ENCODE measurements around the gene ARL4D.
"Not testable (repeated sequence)": the region's sequence is repeated elsewhere in the genome, so short reads cannot be mapped to it uniquely, and the experiment has no call there.

The ARL4D gene

DNA sequence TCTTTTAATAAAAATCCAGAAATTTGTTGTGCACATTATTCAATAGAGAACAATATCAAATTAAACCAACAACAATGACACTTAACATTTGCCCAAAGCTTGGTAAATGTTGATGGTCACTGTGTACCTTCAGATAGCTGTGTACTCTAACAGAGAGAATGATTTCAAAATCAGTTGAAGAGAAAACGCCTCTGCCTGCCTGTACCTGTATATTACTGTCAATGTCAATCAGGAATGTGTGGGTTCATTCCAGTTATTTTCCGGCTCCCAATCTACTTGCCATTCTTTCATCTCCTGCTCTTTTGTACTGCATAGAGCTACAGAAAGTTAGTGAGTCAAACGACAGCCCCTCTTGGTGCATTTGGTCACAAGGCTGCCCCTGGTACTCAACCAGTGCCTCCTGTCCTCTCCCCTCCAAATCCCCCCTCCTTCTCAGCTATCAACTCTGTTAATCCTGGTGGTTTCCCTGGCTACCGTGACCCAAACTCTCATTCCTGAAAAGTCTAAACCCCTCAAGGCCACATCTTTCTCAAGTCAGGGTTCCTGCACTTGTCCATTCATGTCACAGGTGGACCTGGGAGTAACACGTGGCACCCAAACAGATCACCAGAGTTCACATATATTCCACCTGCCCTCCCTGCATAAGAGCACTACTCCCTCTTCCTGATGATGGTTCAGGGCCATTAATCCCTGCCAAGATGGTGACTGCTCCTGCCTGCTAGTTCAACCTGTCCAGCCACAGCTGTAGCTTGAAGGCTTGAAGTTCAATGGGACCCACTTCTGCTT lies 13.6 kb upstream of the ARL4D start:
- Histone ChIP-seq H3K4me3 (ENCODE audit: low read depth in 1 of 2, low read length in 2 of 2) (no peak overlapping the region), H3K9ac (ENCODE audit: low read length) (no peak overlapping the region), H3K27me3 (ENCODE audit: control insufficient read depth in 1 of 2, insufficient read depth in 2 of 2, low read length in 2 of 2) (no peaks in the 10 kb centered on the region), H3K9me3 (ENCODE audit: low read length) (peaks cover 3% of the 10 kb centered on the region), H3K36me3 (ENCODE audit: insufficient read depth, low read length) (no peaks in the 10 kb centered on the region), H3K4me1 (ENCODE audit: insufficient read depth, low read length) (no peaks in the 10 kb centered on the region), H3K27ac (ENCODE audit: low read depth, low read length) (no peak overlapping the region)

DNA sequence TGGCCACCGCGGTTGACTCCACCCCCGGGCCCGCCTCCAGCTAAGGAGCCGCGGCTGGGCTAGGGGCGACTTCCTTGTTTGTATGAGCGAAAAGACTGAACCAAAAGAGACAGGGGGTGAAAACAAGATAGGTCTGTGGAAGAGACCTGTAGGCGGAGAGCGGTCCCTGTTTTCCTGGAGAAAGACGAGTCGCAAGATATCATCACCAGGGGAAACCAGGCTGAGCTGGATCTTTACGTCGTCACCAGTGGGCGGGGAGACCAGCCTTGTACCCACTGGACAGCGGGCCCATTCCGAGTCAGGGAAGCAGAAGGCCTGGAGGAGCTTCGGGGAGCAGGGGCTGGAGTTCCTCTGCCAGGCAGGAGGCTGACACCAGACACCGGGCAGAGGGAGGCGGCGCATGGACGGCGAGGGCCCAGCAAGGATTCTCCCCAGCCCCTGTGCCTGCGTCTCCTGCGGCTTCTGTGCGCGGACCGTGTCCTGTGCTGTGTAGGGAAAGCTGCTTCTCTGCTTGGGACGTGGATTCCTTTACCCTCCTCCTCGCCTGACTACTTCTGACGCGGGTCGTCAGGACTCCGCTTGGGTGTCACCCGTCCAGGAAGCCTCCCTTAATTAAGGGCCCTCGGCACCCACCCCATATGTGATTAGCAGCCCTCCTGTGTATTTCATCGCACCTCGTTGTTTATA lies 10.3 kb upstream of the ARL4D start:
- Histone ChIP-seq H3K4me1 (ENCODE audit: insufficient read depth, low read length) (peaks cover under 1% of the 10 kb centered on the region), H3K9ac (ENCODE audit: low read length) (peak overlapping the region; percentile 100), H3K4me3 (ENCODE audit: low read depth in 1 of 2, low read length in 2 of 2) (peak overlapping the region; percentile 43 to 94), H3K9me3 (ENCODE audit: low read length) (no peaks in the 10 kb centered on the region), H3K27me3 (ENCODE audit: control insufficient read depth in 1 of 2, insufficient read depth in 2 of 2, low read length in 2 of 2) (no peaks in the 10 kb centered on the region), H3K27ac (ENCODE audit: low read depth, low read length) (peak overlapping the region; percentile 97), H3K36me3 (ENCODE audit: insufficient read depth, low read length) (no peaks in the 10 kb centered on the region)

DNA sequence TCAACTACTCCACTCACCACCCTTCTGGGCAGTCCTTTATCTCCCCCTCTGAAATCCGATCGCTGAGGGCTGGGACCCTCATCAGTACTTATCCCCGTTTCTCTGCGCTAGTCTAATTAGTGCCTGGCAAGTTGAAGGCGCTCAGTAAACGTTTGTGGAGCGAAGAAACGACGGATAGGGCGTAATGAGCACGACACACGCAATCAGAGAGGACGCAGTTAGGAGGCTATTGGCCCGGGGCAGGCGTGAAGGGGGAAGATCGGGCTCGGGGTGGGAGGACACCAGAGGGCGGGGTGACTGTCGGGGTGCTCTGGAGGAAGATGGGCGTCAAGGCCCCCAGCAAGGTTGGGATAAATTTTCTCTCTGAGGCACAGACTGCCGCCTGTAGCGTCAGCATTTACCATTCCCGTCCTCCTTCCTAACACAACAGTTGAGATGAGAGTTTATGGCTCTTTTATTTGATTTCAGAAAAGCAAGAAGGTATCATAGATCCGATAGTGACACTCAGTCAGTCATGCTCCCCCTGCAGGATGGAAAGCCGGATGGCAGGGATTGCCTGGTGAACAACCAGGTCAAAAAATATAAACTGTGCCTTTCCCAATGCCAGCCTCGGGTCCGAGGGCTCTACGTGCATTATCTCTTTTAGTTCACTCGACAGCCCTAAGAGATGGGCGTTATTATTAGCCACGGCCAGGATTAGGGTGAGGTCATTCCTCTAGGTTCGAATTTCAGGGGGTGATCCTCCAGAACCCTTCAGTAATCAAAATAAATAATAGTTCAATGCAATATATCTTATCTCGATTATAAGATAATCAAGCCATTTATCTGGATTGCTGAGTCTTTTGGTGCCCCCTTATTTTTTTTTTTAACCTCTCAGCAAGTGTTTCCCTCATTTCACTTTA lies 9.5 kb upstream of the ARL4D start:
- Histone ChIP-seq H3K4me1 (ENCODE audit: insufficient read depth, low read length) (peaks cover 9% of the 10 kb centered on the region), H3K36me3 (ENCODE audit: insufficient read depth, low read length) (no peaks in the 10 kb centered on the region), H3K9ac (ENCODE audit: low read length) (peak overlapping the region; percentile 100), H3K4me3 (ENCODE audit: low read depth in 1 of 2, low read length in 2 of 2) (peak overlapping the region; percentile 43 to 94), H3K27ac (ENCODE audit: low read depth, low read length) (peak overlapping the region; percentile 97), H3K9me3 (ENCODE audit: low read length) (no peaks in the 10 kb centered on the region), H3K27me3 (ENCODE audit: control insufficient read depth in 1 of 2, insufficient read depth in 2 of 2, low read length in 2 of 2) (no peaks in the 10 kb centered on the region)

GRCh38 chr17:43392397-43392796 lies 6.4 kb upstream of the ARL4D start:
- Histone ChIP-seq H3K4me1 (ENCODE audit: insufficient read depth, low read length) (peaks cover 13% of the 10 kb centered on the region), H3K27ac (ENCODE audit: low read depth, low read length) (no peak overlapping the region), H3K27me3 (ENCODE audit: control insufficient read depth in 1 of 2, insufficient read depth in 2 of 2, low read length in 2 of 2) (no peaks in the 10 kb centered on the region), H3K9me3 (ENCODE audit: low read length) (no peaks in the 10 kb centered on the region), H3K36me3 (ENCODE audit: insufficient read depth, low read length) (no peaks in the 10 kb centered on the region), H3K9ac (ENCODE audit: low read length) (no peak overlapping the region), H3K4me3 (ENCODE audit: low read depth in 1 of 2, low read length in 2 of 2) (no peak overlapping the region)

GRCh38 chr17:43393944-43394482 lies 4.8 kb upstream of the ARL4D start:
- Histone ChIP-seq H3K4me1 (ENCODE audit: insufficient read depth, low read length) (peaks cover 20% of the 10 kb centered on the region), H3K27ac (ENCODE audit: low read depth, low read length) (peak overlapping the region; percentile 67), H3K27me3 (ENCODE audit: control insufficient read depth in 1 of 2, insufficient read depth in 2 of 2, low read length in 2 of 2) (no peaks in the 10 kb centered on the region), H3K36me3 (ENCODE audit: insufficient read depth, low read length) (no peaks in the 10 kb centered on the region), H3K4me3 (ENCODE audit: low read depth in 1 of 2, low read length in 2 of 2) (peak overlapping the region; percentile 2 to 58), H3K9me3 (ENCODE audit: low read length) (no peaks in the 10 kb centered on the region), H3K9ac (ENCODE audit: low read length) (no peak overlapping the region)

DNA sequence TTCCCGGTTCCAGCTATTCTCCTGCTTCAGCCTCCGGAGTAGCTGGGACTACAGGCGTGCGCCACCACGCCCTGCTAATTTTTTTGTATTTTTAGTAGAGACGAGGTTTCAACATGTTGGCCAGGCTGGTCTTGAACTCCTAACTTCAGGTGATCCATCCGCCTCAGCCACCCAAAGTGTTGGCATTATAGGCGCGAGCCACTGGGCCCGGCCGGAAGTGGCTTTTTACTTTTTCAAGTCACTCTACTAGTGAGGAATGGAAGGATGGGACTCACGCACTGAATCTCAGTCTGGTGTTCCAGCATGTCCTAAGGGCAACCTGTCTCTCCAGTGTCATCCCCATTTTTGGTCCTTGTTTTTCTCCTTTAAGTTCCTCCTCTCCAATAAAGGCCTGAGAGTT lies 4.1 kb upstream of the ARL4D start:
- H3K4me1 ChIP-seq (ENCODE audit: insufficient read depth, low read length), result peaks cover 22% of the 10 kb centered on the region
- not testable (repeated sequence) for H3K27me3 ChIP-seq (ENCODE audit: control insufficient read depth in 1 of 2, insufficient read depth in 2 of 2, low read length in 2 of 2); H3K9me3 ChIP-seq (ENCODE audit: low read length); H3K9ac ChIP-seq (ENCODE audit: low read length); H3K36me3 ChIP-seq (ENCODE audit: insufficient read depth, low read length)
- peak overlapping the region; percentile 67 for H3K27ac ChIP-seq (ENCODE audit: low read depth, low read length)
- H3K4me3 ChIP-seq (ENCODE audit: low read depth in 1 of 2, low read length in 2 of 2), result peak overlapping the region in 1 of 2 donors; percentile 58

DNA sequence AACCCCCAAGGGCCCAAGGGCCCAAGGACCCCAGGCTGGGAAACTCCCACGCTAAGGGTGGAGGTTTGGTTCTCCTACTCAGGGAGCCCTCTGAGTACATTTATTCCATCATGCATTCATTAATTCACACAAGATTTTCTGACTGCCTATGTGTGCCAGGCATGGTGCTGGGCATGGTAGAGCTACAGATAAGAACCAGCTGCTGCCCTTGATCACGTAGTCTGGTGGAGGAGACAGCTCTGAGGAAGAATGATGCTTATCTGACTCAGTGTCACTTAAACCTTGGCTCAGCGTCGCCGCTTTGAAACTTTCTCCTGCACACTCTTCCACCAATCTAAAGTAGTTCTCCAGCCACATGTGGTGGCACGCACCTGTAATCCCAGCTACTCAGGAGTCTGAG lies 3.6 kb upstream of the ARL4D start:
- Histone ChIP-seq H3K27me3 (ENCODE audit: control insufficient read depth in 1 of 2, insufficient read depth in 2 of 2, low read length in 2 of 2) (no peaks in the 10 kb centered on the region), H3K9me3 (ENCODE audit: low read length) (no peaks in the 10 kb centered on the region), H3K9ac (ENCODE audit: low read length) (no peak overlapping the region), H3K4me3 (ENCODE audit: low read depth in 1 of 2, low read length in 2 of 2) (no peak overlapping the region), H3K27ac (ENCODE audit: low read depth, low read length) (no peak overlapping the region), H3K4me1 (ENCODE audit: insufficient read depth, low read length) (peaks cover 26% of the 10 kb centered on the region), H3K36me3 (ENCODE audit: insufficient read depth, low read length) (no peaks in the 10 kb centered on the region)

GRCh38 chr17:43396491-43397060 lies 2.2 kb upstream of the ARL4D start:
- Histone ChIP-seq H3K9me3 (ENCODE audit: low read length) (no peaks in the 10 kb centered on the region), H3K27ac (ENCODE audit: low read depth, low read length) (no peak overlapping the region), H3K36me3 (ENCODE audit: insufficient read depth, low read length) (peaks cover 6% of the 10 kb centered on the region), H3K4me3 (ENCODE audit: low read depth in 1 of 2, low read length in 2 of 2) (no peak overlapping the region), H3K9ac (ENCODE audit: low read length) (no peak overlapping the region), H3K27me3 (ENCODE audit: control insufficient read depth in 1 of 2, insufficient read depth in 2 of 2, low read length in 2 of 2) (no peaks in the 10 kb centered on the region), H3K4me1 (ENCODE audit: insufficient read depth, low read length) (peaks cover 37% of the 10 kb centered on the region)

DNA sequence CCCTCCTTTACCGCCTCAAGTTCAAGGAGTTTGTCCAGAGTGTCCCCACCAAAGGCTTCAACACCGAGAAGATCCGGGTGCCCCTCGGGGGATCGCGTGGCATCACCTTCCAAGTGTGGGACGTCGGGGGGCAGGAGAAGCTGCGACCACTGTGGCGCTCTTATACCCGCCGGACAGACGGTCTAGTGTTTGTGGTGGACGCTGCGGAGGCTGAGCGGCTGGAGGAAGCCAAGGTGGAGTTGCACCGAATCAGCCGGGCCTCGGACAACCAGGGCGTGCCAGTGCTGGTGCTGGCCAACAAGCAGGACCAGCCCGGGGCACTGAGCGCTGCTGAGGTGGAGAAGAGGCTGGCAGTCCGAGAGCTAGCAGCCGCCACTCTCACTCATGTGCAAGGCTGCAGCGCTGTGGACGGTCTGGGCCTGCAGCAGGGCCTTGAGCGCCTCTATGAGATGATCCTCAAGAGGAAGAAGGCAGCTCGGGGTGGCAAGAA lies 1.1 kb downstream of the ARL4D start:
- Histone ChIP-seq H3K9ac (ENCODE audit: low read length) (peak overlapping the region; percentile 92), H3K27ac (ENCODE audit: low read depth, low read length) (peak overlapping the region; percentile 93), H3K27me3 (ENCODE audit: control insufficient read depth in 1 of 2, insufficient read depth in 2 of 2, low read length in 2 of 2) (no peaks in the 10 kb centered on the region)

DNA sequence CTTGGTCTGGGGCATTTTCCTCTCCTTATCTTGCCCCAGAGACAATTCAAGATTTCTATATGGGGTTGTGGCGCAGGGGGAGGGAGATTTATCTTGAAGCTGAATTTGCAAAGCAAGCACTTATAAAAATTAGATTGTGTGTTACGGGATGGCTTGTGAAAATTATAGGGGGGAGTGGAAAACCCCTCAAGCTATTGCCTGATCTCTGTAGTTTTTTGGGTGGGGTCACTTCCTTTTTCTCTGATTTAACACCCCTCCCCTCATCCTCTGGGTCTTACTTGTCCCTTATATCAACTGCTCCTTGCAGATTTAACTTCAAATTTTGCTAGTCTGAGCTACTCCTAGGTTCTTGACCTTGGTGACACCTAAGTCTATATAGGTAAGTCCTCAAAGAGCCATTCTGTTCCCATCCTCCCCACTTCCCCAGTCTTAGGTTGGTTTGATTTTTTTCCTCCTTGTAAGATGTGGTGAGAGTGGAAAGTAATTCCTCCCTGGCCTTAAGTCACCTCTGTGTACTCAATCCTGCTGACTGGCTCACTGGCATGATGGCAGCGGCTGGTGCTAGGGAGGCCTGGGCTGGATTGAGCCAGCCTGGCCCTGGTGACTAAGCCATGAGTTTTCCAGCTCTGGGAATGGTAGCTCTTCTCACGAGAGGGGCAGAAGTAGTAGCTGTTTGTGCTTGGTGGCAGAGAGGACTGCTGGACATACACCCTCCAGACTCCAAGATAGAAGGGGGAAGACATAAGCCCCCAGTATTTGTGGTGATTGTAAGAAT lies 2.3 kb downstream of the ARL4D start:
- H3K9ac ChIP-seq (ENCODE audit: low read length), result peak overlapping the region; percentile 92
- H3K27ac ChIP-seq (ENCODE audit: low read depth, low read length), result peak overlapping the region; percentile 93
- H3K36me3 ChIP-seq (ENCODE audit: insufficient read depth, low read length), result peaks cover 16% of the 10 kb centered on the region
- H3K27me3 ChIP-seq (ENCODE audit: control insufficient read depth in 1 of 2, insufficient read depth in 2 of 2, low read length in 2 of 2), result no peaks in the 10 kb centered on the region
- H3K4me1 ChIP-seq (ENCODE audit: insufficient read depth, low read length), result peaks cover 40% of the 10 kb centered on the region
- H3K4me3 ChIP-seq (ENCODE audit: low read depth in 1 of 2, low read length in 2 of 2), result peak overlapping the region; percentile 92 to 94
- no peaks in the 10 kb centered on the region for H3K9me3 ChIP-seq (ENCODE audit: low read length)

More for the DNA sequence above, 1.1 kb downstream of the ARL4D start:
- peak overlapping the region; percentile 92 to 94 for H3K4me3 ChIP-seq (ENCODE audit: low read depth in 1 of 2, low read length in 2 of 2)
- H3K36me3 ChIP-seq (ENCODE audit: insufficient read depth, low read length), result peaks cover 16% of the 10 kb centered on the region
- H3K4me1 ChIP-seq (ENCODE audit: insufficient read depth, low read length), result peaks cover 40% of the 10 kb centered on the region
- no peaks in the 10 kb centered on the region for H3K9me3 ChIP-seq (ENCODE audit: low read length)
